ENCODE results near the gene OAS3. TPM values are rescaled to one million over a fixed set of nuclear protein-coding genes. Genes with fewer than 3 reads are reported as not detected.

The OAS3 gene
- total and polyA plus RNA-seq, 9 of the 15 experiments (the other 6 are each of a cell fraction or from before 2014, with no cell fraction given), result 0.21 to 2.0 (median 0.83) TPM

- 0 out of 2 replicates have a peak, but pooled peaks have one; percentile 20 for TF ChIP-seq PHF21A (IDR thresholded peaks at IDR 0.05; ENCODE audit: borderline replicate concordance, low read depth)
- 0 out of 2 replicates have a peak, but pooled peaks have one; percentile 57 for TF ChIP-seq XRCC5 (IDR thresholded peaks at IDR 0.05; ENCODE audit: low read depth, low read length)
- TF ChIP-seq STAG1 (CRISPR knock-in tag; IDR thresholded peaks at IDR 0.05; ENCODE audit: borderline replicate concordance), result peak; percentile 66; the same call in 1 of the 2 replicates
These were observed 54.5 kb downstream of the OAS3 start (continued) for GRCh38 chr12:112992541-112993398.

- BruUV-seq (replicated peaks), result no TSS peak
- TF ChIP-seq ZNF212 (CRISPR knock-in tag; IDR thresholded peaks at IDR 0.05) (no peak), GABPA (tag; conservative IDR thresholded peaks at IDR 0.05; ENCODE audit: low read depth) (no peak), ZNF140 (CRISPR knock-in tag; IDR thresholded peaks at IDR 0.05) (no peak), ZNF277 (CRISPR knock-in tag; IDR thresholded peaks at IDR 0.05; ENCODE audit: borderline replicate concordance) (no peak), CHD2 (IDR thresholded peaks at IDR 0.05; ENCODE audit: low read depth, low read length) (no peak), TAL1 (IDR thresholded peaks at IDR 0.05) (no peak), MXI1 (IDR thresholded peaks at IDR 0.05; ENCODE audit: low read depth, low read length) (no peak), RFX7 (CRISPR knock-in tag; IDR thresholded peaks at IDR 0.05) (no peak), XRCC3 (IDR thresholded peaks at IDR 0.05) (no peak), TOE1 (IDR thresholded peaks at IDR 0.05; ENCODE audit: borderline replicate concordance) (no peak), TOE1 (CRISPR knock-in tag; IDR thresholded peaks at IDR 0.05; ENCODE audit: borderline replicate concordance, low read depth) (no peak)
- H4K20me1 ChIP-seq (replicated peaks; ENCODE audit: control insufficient read depth, insufficient read depth, low read length), result no peaks in the 10 kb centered on the region
- ChIA-PET CTCF (ENCODE audit: low intra/inter-chr PET ratio) (no interaction called here), POLR2A (interaction anchor here (0.7 kb wide), 1 partner anchor 12 kb away, joined by 4 read pairs; no protein-coding TSS in a partner anchor)
- no peaks in the 10 kb centered on the region for H3K27me3 ChIP-seq (ENCODE audit: control insufficient read depth in 2 of 2, insufficient read depth in 2 of 2, low read length in 2 of 2)
- no peaks in the 10 kb centered on the region for H3K79me2 ChIP-seq (ENCODE audit: control insufficient read depth, insufficient read depth, low read length)
- H3K9ac ChIP-seq (ENCODE audit: insufficient read depth in 1 of 2, low read depth in 2 of 2, low read length in 2 of 2), result no peak overlapping the region
- no peak for DNase-seq (ENCODE audit: extremely low read depth in 1 of 4, low spot score in 3 of 4)
- intact Hi-C loops (cut with micrococcal nuclease), result no loop called here
- in situ Hi-C loops (cut with MboI), result no loop called here
- ATAC-seq, result no peak
- no peak overlapping the region for H3K4me2 ChIP-seq (ENCODE audit: insufficient read depth, low read length)
- WGBS (ENCODE audit: insufficient coverage, low coverage, missing lambda C conversion rate), result 1% methylated on average over 5 of the region's 5 CpGs
- H3K4me3 ChIP-seq, result no peak overlapping the region
- no peaks in the 10 kb centered on the region for H3K4me1 ChIP-seq (replicated peaks in 1 of 2; ENCODE audit: control insufficient read depth in 2 of 2, insufficient read depth in 2 of 2, low read length in 2 of 2)
- no peaks in the 10 kb centered on the region for H3K36me3 ChIP-seq (ENCODE audit: control insufficient read depth, insufficient read depth, low read length)
- H3K27ac ChIP-seq (ENCODE audit: extremely low read depth, low read depth, low read length), result no peak overlapping the region
- no peaks in the 10 kb centered on the region for H3K9me3 ChIP-seq (replicated peaks; ENCODE audit: control insufficient read depth, insufficient read depth, low read depth, low read length)
- no peak overlapping the region for H2AFZ ChIP-seq (ENCODE audit: low read depth, low read length)
- H3K9me1 ChIP-seq (ENCODE audit: control insufficient read depth, insufficient read depth, low read length), result no peaks in the 10 kb centered on the region
- no peak for FAIRE-seq
These were observed 56.7 kb downstream of the OAS3 start for GRCh38 chr12:112995008-112995407.
